Right ventricle myocardium superior (tissue), 1 donor: ENCODE measurements around the gene PPIC. TPM values are rescaled to one million over a fixed set of nuclear protein-coding genes. Genes with fewer than 3 reads are reported as not detected.
A peak's percentile ranks its signal among the peaks of the same experiment; 100 is the strongest.

ENCODE experiments used
- ATAC-seq: fragments of 200-7000 bp; cut with Tn5 transposase; one replicate; pipeline ENCODE4 v1.9.1; 2020; ENCODE audit warnings: mild to moderate bottlenecking; ENCODE audit not compliant: poor library complexity
- DNase-seq: peaks from one replicate; pipeline ENCODE4 v3.0.0-alpha.2; 2020
- intact Hi-C: fragments of 100-400 bp; cut with DNase I; formaldehyde crosslinking; loops from one replicate; pipeline ENCODE4 v1.11.2; 2022
- total RNA-seq: library from RNA; stranded (reverse); fragmentation: NEBNext Ultra II Directional; extraction: Animal tissue kit (Norgen Biotek cat#: 25700); gene quantifications from one replicate; pipeline ENCODE4 v1.2.1, GENCODE V29; 2021
- donor health status: DM: no; HTN: yes; CAD: no; lungs with severe emphysema.

Gene PPIC
- total RNA-seq, 1 donor from 2014 or later, result 43.6 TPM

- DNase-seq, result no peak
- ATAC-seq, result no peak
- intact Hi-C loops, result no loop called here
Measured at GRCh38 chr5:123033157-123033671, 3.3 kb downstream of the PPIC start.

- intact Hi-C loops, result no loop called here
- no peak for ATAC-seq
- peak; percentile 65 for DNase-seq
Measured at GRCh38 chr5:123028222-123028621, 8.3 kb downstream of the PPIC start.

GRCh38 chr5:123014689-123015088 lies 21.8 kb downstream of the PPIC start:
- ATAC-seq (no peak), DNase-seq (no peak)
- intact Hi-C loops, result no loop called here

- no peak for ATAC-seq
- no peak for DNase-seq
- intact Hi-C loops, result no loop called here
Measured at GRCh38 chr5:123012321-123012720, 24.2 kb downstream of the PPIC start.

- DNase-seq (no peak), ATAC-seq (no peak)
- intact Hi-C loops, result no loop called here
Measured at GRCh38 chr5:123007754-123008153, 28.8 kb downstream of the PPIC start.

GRCh38 chr5:123007182-123007581 lies 29.3 kb downstream of the PPIC start:
- intact Hi-C loops, result no loop called here
- ATAC-seq, result no peak
- no peak for DNase-seq

GRCh38 chr5:123001808-123002207 lies 34.7 kb downstream of the PPIC start:
- intact Hi-C loops, result no loop called here
- no peak for ATAC-seq
- no peak for DNase-seq

- intact Hi-C loops, result no loop called here
- no peak for DNase-seq
- no peak for ATAC-seq
Measured at GRCh38 chr5:123000731-123001130, 35.8 kb downstream of the PPIC start.

- ATAC-seq (no peak), DNase-seq (peak; percentile 44)
- intact Hi-C loops, result no loop called here
Measured at GRCh38 chr5:122999947-123000563, 36.5 kb downstream of the PPIC start.

- no peak for ATAC-seq
- DNase-seq, result no peak
- intact Hi-C loops, result no loop called here
Measured at GRCh38 chr5:122997294-122997693, 39.2 kb downstream of the PPIC start.

- ATAC-seq (no peak), DNase-seq (no peak)
- intact Hi-C loops, result no loop called here
Measured at GRCh38 chr5:122996091-122996490, 40.4 kb downstream of the PPIC start.

- no peak for ATAC-seq
- intact Hi-C loops, result no loop called here
- DNase-seq, result no peak
Measured at GRCh38 chr5:122985954-122986721, 50.4 kb downstream of the PPIC start.

GRCh38 chr5:122985006-122985700 lies 51.4 kb downstream of the PPIC start:
- ATAC-seq (no peak), DNase-seq (no peak)
- intact Hi-C loops, result no loop called here

GRCh38 chr5:122984425-122984824 lies 52.1 kb downstream of the PPIC start:
- intact Hi-C loops, result no loop called here
- no peak for ATAC-seq
- DNase-seq, result no peak

GRCh38 chr5:122982376-122982775 lies 54.1 kb downstream of the PPIC start:
- intact Hi-C loops, result no loop called here
- no peak for ATAC-seq
- no peak for DNase-seq

- DNase-seq (no peak), ATAC-seq (no peak)
- intact Hi-C loops, result no loop called here
Measured at GRCh38 chr5:122981846-122982245, 54.7 kb downstream of the PPIC start.

- intact Hi-C loops, result no loop called here
Measured at GRCh38 chr5:122978644-122979297, 57.8 kb downstream of the PPIC start.

GRCh38 chr5:122978068-122978467 lies 58.5 kb downstream of the PPIC start:
- intact Hi-C loops, result no loop called here
- ATAC-seq, result no peak

More at GRCh38 chr5:122978644-122979297, 57.8 kb downstream of the PPIC start:
- DNase-seq, result no peak
- no peak for ATAC-seq

GRCh38 chr5:122977319-122977718 lies 59.2 kb downstream of the PPIC start:
- intact Hi-C loops, result no loop called here
- ATAC-seq (no peak), DNase-seq (no peak)

More at GRCh38 chr5:122978068-122978467, 58.5 kb downstream of the PPIC start:
- DNase-seq, result no peak
